Lower lobe of right lung (tissue), 2 donors: ENCODE measurements around the gene PRKAA1. TPM values are rescaled to one million over a fixed set of nuclear protein-coding genes. Genes with fewer than 3 reads are reported as not detected.

ENCODE experiments used
- ATAC-seq, 2 donors: fragments of 200-7000 bp; cut with Tn5 transposase; one replicate each; pipeline ENCODE4 v1.9.1; 2020 to 2022; ENCODE audit warnings: mild to moderate bottlenecking in 2 of 2, moderate library complexity in 2 of 2
- DNase-seq: peaks from one replicate; pipeline ENCODE4 v3.0.0-alpha.2; 2020
- H3K27ac ChIP-seq: fragments of 200-600 bp; one replicate; pipeline ENCODE4 v1.8.0; 2022
- H3K27me3 ChIP-seq: fragments of 200-600 bp; one replicate; pipeline ENCODE4 v1.8.0; 2022; ENCODE audit warnings: low read depth
- H3K36me3 ChIP-seq: fragments of 200-600 bp; one replicate; pipeline ENCODE4 v1.8.0; 2022; ENCODE audit warnings: mild to moderate bottlenecking
- H3K4me1 ChIP-seq: fragments of 200-600 bp; one replicate; pipeline ENCODE4 v1.8.0; 2022
- H3K4me3 ChIP-seq: fragments of 200-600 bp; one replicate; pipeline ENCODE4 v1.8.0; 2022; ENCODE audit warnings: mild to moderate bottlenecking
- H3K9me3 ChIP-seq: fragments of 200-600 bp; one replicate; pipeline ENCODE4 v1.8.0; 2022
- CTCF ChIP-seq: fragments of 200-600 bp; IDR thresholded peaks from one replicate; pipeline ENCODE4 v1.8.0; 2022; ENCODE audit warnings: antibody characterized with exemption, mild to moderate bottlenecking
- intact Hi-C: fragments of 100-400 bp; cut with DNase I; formaldehyde crosslinking; loops from one replicate; pipeline ENCODE4 v1.11.0; 2022
- total RNA-seq: library from RNA; stranded (reverse); fragmentation: NEBNext Ultra II Directional; extraction: Animal tissue kit (Norgen Biotek cat#: 25700); gene quantifications from one replicate; pipeline ENCODE4 v1.2.1, GENCODE V29; 2021
- donor health status: DM: no; HTN: yes; CAD: no; lungs with severe emphysema.

Gene PRKAA1
- total RNA-seq, 1 donor from 2014 or later, result 89.1 TPM

GRCh38 chr5:40775085-40775845 lies 22.9 kb downstream of the PRKAA1 start:
- no peak for DNase-seq
- Histone ChIP-seq H3K27me3 (no peaks in the 10 kb centered on the region), H3K4me3 (no peak overlapping the region), H3K9me3 (no peaks in the 10 kb centered on the region), H3K27ac (no peak overlapping the region), H3K36me3 (peaks cover 68% of the 10 kb centered on the region), H3K4me1 (peaks cover 11% of the 10 kb centered on the region)
- intact Hi-C loops, result no loop called here
- TF ChIP-seq CTCF, result no peak
- ATAC-seq, result no peak

- intact Hi-C loops, result no loop called here
- ATAC-seq (no peak), DNase-seq (no peak)
- H3K36me3 ChIP-seq, result peaks cover 73% of the 10 kb centered on the region
- TF ChIP-seq CTCF, result no peak
- H3K4me3 ChIP-seq, result no peak overlapping the region
- peaks cover 11% of the 10 kb centered on the region for H3K4me1 ChIP-seq
- H3K9me3 ChIP-seq, result no peaks in the 10 kb centered on the region
- H3K27ac ChIP-seq, result no peak overlapping the region
- H3K27me3 ChIP-seq, result no peaks in the 10 kb centered on the region
These were observed 23.6 kb downstream of the PRKAA1 start for GRCh38 chr5:40774623-40775022.

- no peak overlapping the region for H3K27ac ChIP-seq
- TF ChIP-seq CTCF, result no peak
- no peaks in the 10 kb centered on the region for H3K27me3 ChIP-seq
- no peaks in the 10 kb centered on the region for H3K9me3 ChIP-seq
- DNase-seq (no peak), ATAC-seq (no peak)
- H3K36me3 ChIP-seq, result peaks cover 88% of the 10 kb centered on the region
- intact Hi-C loops, result no loop called here
- peaks cover 2% of the 10 kb centered on the region for H3K4me1 ChIP-seq
- no peak overlapping the region for H3K4me3 ChIP-seq
These were observed 27.4 kb downstream of the PRKAA1 start for GRCh38 chr5:40770764-40771163.

GRCh38 chr5:40762705-40763104 lies 35.5 kb downstream of the PRKAA1 start:
- DNase-seq (no peak), ATAC-seq (no peak)
- Histone ChIP-seq H3K36me3 (peaks cover 80% of the 10 kb centered on the region), H3K27ac (no peak overlapping the region), H3K4me1 (no peaks in the 10 kb centered on the region), H3K4me3 (no peak overlapping the region), H3K27me3 (no peaks in the 10 kb centered on the region), H3K9me3 (no peaks in the 10 kb centered on the region)
- TF ChIP-seq CTCF, result no peak
- intact Hi-C loops, result no loop called here

- TF ChIP-seq CTCF, result no peak
- intact Hi-C loops, result no loop called here
- peaks cover 27% of the 10 kb centered on the region for H3K36me3 ChIP-seq
- H3K4me3 ChIP-seq, result no peak overlapping the region
- H3K27ac ChIP-seq, result no peak overlapping the region
- no peaks in the 10 kb centered on the region for H3K27me3 ChIP-seq
- no peak for ATAC-seq
- peaks cover 12% of the 10 kb centered on the region for H3K4me1 ChIP-seq
- no peaks in the 10 kb centered on the region for H3K9me3 ChIP-seq
- no peak for DNase-seq
These were observed 40.8 kb downstream of the PRKAA1 start for GRCh38 chr5:40757400-40757799.
